Measurements from ENCODE around the gene FUZ.

The FUZ gene, protein sequence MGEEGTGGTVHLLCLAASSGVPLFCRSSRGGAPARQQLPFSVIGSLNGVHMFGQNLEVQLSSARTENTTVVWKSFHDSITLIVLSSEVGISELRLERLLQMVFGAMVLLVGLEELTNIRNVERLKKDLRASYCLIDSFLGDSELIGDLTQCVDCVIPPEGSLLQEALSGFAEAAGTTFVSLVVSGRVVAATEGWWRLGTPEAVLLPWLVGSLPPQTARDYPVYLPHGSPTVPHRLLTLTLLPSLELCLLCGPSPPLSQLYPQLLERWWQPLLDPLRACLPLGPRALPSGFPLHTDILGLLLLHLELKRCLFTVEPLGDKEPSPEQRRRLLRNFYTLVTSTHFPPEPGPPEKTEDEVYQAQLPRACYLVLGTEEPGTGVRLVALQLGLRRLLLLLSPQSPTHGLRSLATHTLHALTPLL

DNA sequence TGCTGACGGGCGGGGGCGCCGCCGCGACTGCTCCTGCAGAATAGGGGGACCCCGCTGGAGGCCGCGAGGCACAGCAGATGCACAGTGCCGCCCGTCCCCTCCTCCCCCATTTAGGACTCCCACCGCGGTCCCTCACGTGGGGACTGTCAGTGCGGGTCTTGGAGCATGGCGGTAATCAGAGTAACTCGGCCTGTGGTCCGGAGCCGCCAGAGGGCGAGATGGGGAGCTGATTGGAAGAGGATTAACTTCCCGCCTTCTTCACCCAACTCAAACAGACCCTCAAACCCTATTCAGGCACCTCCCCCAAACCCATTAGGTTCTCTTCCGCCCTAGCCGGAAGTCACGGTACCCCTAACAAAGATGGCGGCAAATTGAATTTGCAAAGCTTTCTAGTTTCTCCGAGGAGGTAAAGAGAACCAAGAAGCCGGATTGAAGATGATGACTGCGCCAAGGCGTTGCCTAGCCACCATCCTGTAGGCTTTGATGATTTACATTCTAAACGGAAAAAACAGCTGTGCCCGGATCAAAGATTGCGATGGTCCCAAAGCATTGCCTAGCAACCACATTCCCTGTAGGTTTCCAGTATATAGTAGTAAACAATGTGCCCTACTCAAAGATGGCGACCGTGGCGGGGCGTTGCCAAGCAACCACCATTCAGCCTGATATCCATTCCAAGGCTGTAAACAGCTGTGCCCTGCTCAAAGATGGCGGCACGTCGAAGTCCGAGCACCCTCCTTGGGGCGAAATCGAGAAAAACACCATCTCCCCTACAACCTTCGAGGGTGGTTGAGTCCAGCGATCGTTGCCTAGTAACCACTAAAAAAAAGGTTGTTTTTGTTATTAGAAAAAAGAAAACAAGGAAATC is at the start of gene FUZ:
TSS of gene FUZ (minus strand) at position 296 of the 865 bp plus-strand sequence. CDS start at position 110, 186 bp downstream.
- DNase-seq (ENCODE audit: low read depth) = peak; percentile 66

DNA sequence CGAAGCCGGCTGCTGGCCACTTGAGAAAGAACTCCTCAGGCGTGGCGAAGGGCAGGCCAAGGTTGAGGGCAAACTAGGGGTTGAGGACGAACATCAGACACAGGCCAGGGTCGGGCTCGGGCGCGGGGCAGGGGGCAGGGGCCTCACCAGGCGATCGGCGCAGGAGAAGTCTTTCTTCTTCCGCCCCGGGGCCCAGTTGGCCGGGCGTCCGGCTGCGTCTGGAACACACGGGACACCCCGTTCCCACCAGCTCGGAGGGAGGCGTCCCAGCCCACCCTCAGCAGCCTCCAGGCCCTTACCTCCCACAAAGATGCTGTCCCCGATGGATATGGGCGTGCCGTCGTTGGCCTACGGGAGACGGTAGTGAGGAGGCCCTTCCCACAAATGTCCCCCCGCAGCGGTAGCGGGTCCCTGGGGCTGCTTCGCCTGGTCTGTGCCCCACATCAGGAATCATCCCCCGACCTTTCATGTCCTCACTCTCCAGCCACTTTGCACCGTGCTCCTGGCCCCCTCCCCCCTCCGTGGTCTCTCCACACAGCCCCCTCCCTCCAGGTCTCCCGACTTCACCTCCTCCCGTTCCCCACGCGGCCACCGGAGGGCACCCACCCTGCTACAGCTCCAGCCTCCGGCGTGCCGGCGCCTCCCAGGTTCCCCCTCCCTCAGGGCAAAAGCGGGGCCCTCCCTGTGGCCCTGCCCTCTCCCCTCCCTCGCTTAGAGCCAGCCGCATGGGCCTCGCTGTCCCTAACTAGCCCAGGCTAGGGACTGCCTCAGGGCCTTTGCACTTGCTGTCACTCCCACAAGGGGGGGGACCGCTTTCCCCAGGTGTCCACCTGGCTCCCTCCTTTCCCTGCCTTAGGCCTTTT is 49.5 kb upstream of the FUZ start:
- DNase-seq (ENCODE audit: low read depth) = no peak

DNA sequence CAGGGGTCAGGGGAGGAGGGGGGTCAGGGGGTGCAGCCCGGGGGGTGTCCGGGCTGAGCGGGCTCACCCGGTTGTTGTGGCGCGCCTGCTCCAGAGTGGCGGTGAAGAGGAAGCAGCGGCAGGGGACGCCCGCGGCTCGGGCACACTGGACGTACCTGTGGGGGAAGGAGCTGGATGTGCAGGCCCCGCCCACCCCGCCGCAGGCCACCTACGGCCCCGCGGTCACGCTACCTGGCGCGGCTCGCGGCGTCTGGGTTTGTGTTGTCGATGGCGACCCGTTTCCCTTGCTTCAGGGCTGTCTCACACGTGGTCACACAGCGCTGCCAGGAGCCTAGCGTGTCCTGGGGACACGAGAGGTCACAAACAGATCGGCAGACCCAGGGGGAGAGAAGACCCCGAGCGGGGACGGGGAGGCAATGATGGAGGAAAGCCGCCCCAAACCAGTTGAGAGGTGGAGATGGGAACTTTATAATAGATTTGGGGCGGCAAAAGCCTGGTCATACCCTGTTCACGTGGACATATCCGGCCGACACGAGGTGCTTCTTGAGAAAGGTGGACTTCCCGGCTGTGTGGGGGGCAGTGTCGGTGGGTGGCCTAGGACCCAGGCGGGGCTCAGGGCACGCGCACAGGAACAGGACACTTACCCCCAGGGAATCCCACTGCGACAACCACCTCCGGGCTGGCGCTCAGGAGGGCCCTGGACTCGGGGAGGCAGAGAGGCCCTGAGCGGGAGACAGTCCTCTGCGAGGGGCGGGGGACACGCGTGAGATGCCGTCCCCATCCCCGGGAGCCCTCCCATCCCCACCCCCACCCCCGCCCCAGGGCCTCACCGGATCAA is 48.7 kb upstream of the FUZ start:
- DNase-seq (ENCODE audit: low read depth) = no peak

DNA sequence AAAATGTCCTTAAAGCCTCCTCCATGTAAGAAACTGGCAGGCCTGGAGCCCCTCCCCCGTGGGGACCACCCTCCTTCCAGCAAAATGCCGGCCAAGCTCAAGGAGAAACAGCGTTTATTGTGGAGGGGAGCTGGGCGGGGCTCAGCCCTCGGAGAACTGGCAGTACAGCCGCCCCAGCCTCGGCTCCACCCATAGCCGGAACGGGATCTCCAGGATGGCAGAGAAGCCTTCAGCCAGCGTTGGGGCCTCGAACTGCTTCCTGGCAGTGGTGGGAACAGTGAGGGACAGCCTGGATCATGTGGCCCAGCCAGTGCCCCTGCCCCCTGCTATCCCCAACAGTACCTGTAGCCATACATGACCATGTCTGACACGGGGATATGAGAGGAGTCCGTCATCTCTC is 48.0 kb upstream of the FUZ start:
- DNase-seq (ENCODE audit: low read depth) = no peak

DNA sequence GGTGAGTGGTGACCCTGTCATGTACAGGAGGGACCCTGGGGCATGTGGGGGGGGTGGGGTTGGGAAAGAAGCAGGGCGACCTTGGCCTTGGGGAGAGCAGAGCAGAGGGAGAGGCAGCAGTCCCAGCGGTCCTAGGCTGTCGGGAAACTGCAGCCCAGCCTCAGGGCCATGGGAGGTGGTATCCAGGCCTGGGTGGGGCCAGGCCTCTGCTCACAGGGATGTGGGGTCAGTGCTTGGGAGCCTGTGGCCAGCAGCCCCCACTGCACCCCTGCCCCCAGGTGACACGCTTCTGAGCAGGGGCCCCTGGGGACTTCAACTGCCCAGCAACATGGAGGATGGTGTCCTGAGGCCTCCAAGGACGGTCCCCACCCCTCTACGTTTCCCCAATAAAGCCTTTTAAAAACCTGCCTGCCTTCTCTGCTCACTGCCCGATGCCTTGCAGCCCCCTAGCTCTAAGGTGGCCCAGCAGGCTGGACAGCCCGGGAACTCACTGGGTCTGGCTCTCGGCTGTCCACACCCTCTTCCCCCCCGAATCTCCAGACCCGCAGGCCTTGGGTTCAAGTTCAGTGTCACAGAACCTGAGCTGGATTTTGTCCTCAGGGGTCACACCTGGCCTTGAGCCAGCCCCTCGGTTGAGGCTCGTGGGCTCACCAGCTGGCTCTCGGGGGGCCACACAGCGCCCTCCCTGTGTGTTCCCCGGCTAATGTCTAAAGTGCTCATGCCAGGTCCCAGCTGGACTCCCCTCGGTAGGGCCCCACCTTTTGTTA is 47.4 kb upstream of the FUZ start:
- DNase-seq (ENCODE audit: low read depth) = no peak

DNA sequence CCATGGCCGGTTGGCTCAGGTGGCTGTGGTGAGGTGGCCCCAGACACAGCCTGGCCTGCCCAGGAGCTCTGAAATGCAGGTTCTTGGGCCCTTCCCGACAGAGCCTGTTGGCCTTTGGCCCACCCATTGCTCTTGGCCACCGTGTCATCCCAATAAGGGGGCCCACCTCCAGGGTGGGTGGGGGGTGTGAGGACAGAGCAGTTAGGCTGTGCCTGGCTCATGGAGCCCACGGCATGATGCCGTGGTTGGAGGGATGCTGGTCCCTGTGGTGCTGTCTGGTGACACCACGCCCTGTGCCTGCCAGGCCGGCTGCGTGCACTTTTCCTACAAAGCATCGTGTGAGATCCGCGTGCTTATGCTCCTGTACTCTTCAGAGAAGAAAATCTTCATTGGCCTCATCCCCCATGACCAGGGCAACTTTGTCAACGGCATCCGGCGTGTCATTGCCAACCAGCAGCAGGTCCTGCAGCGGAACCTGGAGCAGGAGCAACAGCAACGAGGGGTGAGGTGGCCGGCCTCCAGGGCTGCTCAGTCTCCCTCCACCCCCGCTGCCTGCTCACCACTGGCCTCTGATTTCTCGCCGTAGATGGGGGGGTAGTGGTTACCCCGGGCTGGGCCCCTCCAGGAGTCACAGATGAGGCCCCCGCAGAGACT is 46.7 kb upstream of the FUZ start:
- no peak for DNase-seq (ENCODE audit: low read depth)

DNA sequence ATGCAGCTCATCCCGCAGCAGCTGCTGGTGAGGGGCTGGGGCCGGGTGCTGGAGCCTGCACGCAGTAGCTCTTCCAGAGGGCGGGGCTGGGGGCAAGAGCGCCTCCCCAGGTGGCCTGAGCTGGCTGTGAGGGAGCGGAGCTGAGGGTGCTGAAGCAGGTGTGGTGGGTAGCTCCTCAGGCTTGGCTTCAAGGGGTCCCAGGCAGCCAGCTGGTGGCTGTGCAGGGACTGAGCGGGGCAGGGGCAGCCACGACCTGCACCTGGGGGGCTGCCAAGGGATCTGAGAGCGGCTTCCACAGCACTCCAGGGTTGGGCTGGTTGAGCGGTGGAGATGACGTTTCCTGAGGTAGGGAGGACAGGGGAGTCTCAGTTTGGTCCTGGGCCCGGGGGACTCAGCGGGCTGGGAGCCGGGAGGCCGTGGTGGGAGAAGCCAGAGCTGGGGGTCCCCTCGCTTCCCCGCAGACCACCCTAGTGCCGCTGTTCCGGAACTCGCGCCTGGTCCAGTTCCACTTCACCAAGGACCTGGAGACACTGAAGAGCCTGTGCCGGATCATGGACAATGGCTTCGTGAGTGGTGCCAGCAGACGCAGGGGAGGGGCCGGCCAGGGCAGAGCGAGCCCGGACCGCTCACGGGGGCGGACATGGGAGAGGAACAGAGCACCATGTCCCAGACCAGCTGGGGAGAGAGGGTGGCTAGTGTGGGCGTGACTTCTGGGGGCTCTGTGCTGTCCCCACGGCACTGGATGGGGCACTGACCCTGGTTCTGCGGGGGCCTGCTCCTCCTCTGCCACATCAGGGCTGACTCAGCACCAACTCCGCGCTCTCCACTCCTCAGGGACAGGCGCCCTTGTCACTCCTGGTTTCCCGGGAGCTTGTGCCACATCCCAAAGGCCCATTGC is 45.2 kb upstream of the FUZ start:
- no peak for DNase-seq (ENCODE audit: low read depth)

DNA sequence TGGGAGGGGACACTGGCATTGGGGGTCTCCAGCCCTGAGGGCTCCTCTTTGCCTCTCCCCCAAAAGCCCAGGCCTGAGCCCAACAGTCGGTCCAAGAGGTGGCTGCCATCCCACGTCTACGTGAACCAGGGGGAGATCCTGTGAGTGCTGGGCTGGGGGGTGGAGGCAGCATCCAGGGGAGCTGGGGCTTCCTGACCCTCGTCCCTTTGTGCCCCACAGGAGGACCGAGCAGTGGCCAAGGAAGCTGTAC is 44.7 kb upstream of the FUZ start:
- no peak for DNase-seq (ENCODE audit: low read depth)

DNA sequence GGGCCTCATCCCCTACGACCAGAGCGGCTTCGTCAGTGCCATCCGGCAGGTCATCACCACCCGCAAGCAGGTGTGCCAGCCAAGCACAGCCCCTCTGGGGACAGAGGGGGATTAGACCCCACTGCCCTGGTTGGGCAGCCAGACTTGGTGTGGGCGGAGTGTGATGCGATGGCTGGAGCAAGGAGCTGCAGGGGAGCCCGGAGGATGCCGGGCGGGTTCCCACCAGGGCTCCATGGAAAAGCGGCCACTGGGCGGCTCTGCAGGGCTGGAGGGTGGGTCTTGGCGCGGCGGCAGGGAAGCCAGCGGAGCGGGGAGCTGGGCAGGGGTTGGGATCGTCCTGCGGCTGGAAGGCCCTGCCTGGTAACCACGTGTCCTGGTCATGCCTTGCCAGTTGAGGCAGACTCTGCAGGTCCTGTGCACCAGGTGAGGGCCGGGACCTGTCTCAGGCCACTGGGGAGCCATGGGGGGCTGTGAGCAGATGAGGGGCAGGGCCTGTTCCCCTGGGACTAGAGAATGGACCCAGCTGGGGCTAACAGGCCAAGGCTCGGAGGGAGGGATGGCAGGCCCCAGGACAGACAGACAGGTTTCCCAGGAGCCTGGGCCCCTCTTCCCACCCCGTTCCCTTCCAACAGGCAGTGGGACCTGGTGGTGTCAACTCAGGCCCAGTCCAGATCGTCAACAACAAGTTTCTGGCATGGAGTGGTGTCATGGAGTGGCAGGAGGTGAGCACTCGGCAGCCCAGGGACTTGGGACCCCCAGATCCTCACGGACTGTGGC is 44.2 kb upstream of the FUZ start:
- DNase-seq (ENCODE audit: low read depth) = no peak

DNA sequence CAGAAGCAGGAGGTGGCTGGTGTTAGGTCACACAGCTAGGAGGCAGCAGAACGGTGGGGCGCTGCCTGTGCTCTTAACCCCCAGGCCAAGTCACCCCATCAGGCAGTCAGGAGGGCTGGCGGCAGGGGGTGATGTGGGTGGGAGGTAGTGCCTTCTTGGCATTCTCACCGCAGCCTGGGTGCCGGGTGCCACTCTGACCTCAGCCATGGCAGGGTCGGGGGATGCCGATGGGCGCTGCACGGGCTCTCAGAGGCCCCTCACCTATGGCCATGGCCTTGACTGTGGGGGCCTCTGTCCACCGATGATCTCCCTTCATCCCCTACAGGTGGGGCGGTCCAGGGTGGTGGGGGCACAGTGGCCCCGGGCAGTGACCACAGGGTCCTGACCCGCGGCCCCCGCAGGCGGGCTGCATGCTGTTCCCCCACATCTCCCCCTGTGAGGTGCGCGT is 43.5 kb upstream of the FUZ start:
- DNase-seq (ENCODE audit: low read depth) = no peak

DNA sequence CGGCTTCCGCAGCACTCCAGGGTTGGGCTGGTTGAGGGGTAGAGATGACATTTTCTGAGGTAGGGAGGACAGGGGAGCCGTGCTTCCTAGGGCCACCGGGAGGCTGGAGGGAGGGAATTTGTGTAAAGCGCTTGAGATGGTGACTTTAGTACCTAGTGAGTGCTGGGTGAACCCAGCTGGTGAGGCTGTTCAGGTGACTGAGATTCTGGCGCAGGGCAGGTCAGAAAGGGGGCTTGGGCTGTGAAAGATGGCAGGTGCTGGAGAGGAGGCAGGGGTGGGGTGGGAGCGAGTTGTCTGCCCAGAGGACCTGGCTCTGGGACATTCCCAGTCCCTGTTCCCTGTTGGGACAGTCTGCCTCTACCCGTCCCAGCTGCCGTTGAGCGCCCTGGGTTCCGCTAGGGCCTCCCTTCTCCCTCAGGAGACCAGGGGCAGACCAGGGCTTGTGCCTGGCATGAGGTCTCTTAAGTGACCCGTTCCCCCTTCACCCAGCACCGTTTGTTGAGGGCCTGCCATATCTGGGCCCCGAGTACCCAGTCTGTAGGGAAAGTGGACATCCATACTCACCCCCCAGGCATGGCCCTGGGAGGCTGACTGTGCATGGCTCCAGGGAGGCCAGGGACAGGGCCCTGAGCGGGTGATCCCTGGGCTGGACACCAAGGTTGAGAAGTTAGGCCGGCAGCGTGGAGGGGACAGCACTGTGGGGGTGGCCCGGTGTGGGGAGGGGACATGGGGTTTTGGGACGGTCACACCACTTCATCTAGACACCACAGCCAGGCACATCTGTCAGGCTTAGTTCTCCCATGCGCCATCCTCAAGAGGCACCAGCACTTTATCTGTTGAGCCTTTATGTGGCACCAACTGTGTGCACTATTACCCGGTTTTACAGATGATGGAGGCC is 42.8 kb upstream of the FUZ start:
- no peak for DNase-seq (ENCODE audit: low read depth)

DNA sequence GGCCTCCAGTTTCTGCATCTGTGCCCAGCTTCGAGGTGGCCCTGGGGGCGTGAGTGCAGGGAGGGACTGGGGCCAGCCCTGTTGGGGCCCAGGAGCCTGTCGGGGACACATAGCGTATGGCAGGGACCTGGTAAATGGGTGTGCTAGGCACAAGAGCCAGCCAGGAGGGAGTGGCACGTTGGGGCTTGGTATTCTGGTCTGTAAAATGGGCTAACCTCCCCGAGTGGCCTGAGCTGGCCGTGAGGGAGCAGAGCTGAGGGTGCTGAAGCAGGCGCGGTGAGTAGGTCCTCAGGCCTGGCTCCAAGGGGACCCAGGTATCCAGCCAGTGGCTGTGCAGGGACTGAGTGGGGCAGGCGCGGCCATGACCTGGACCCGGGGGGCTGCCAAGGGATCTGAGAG is 42.2 kb upstream of the FUZ start:
- DNase-seq (ENCODE audit: low read depth) = no peak

DNA sequence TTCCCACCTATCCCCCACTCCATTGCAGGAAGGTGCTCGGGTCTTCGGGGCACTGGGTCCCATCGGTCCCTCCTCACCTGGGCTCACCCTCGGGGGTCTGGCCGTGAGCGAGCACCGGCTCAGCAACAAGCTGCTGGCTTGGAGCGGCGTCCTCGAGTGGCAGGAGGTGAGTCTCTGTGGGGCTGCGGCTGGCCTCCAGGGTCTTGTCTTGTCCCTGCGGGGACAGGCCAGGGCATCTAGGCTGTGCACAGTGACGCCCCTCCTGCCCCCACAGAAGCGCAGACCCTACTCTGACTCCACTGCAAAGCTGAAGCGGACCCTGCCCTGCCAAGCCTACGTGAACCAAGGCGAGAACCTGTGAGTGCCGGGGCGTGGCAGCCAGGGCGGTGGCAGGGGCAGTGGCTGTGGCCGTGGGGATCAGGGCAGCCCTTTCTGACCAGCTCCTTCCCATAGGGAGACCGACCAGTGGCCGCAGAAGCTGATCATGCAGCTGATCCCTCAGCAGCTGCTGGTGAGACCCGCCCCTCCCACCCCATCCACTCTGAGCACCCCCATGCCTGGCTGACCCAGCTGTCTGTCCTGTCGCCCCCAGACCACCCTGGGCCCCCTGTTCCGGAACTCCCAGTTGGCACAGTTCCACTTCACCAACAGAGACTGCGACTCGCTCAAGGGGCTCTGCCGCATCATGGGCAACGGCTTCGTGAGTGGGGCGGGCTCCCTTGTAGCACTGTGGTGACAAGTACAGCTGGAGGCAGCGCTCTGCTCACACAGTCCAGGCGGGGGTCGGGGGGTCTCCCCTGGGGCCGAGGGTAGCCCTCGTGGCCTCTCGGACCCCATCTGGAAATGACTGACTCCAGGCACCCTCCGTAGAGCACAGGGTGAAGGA is 41.5 kb upstream of the FUZ start:
- DNase-seq (ENCODE audit: low read depth) = no peak

DNA sequence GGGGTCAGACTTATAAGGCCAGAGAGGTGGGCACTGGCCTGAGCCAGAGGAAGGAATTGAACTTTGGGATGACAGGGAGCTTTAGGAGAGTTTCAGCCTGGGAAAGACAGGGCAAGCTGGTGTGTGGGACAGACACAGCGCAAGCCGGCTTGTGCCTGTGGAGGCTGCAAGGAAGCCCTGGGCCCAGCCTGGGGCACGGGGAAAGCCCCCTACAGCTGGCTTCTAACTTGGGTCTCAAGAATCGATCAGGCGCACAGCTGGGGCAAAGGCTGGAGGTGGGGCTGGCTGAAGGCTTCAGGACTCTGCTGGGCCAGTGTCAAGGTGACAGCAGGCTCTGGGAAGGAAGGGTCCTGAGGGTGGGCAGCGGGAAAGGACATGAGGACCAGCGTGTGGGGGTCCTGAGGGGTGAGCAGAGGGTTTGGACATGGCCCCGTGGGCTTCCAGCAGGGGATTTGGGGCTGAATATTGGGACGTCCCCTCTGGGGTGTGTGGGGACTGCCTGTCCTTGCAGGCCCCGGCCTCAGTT is 40.8 kb upstream of the FUZ start:
- no peak for DNase-seq (ENCODE audit: low read depth)

DNA sequence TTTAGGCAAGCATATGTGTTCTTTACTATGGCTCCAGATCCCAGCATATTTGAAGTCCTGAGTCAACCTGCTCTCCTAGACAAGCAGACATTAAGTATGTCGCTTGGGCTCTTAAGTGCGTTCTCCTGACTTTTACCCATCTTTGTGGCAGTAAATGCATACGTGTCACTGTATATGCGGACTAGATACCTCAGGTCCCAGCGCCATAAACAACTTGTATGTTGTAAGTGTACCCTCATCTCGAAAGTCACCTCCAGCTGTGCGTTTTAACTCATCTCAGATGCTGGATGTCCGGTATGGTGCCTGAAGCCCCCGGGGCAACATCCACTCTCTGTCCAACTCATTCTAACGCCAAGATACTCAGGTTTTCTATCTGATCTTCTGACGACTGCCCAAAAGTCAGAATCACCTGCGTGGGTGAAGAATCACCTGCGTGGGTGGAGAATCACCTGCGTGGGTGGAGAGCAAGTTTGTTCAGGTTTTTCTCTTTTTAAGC is 39.6 kb upstream of the FUZ start:
- no peak for DNase-seq (ENCODE audit: low read depth)
